GM18909 (cell line): Measurements from ENCODE around the gene ACP5.

Experiments used
- ATAC-seq: cut with Tn5 transposase; IDR thresholded peaks from one replicate; pipeline ENCODE4 v1.9.1; 2021; ENCODE audit warnings: mild to moderate bottlenecking; ENCODE audit not compliant: unreplicated experiment, poor library complexity

ACP5 gene

GRCh38 chr19:11550265-11550664 is 27.2 kb downstream of the ACP5 start:
- no peak for ATAC-seq

DNA sequence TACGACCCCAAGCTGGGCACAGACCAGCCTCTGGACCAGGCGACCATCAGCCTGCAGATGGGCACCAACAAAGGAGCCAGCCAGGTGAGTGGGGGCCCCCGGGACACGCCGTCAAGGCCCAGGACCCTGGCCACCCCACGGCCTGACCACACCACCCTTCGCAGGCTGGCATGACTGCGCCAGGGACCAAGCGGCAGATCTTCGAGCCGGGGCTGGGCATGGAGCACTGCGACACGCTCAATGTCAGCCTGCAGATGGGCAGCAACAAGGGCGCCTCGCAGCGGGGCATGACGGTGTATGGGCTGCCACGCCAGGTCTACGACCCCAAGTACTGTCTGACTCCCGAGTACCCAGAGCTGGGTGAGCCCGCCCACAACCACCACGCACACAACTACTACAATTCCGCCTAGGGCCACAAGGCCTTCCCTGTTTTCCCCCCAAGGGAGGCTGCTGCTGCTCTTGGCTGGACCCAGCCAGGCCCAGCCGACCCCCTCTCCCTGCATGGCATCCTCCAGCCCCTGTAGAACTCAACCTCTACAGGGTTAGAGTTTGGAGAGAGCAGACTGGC is 28.0 kb downstream of the ACP5 start:
- ATAC-seq, result no peak

- no peak for ATAC-seq
Observed at GRCh38 chr19:11547929-11548700, 29.3 kb downstream of the ACP5 start.

DNA sequence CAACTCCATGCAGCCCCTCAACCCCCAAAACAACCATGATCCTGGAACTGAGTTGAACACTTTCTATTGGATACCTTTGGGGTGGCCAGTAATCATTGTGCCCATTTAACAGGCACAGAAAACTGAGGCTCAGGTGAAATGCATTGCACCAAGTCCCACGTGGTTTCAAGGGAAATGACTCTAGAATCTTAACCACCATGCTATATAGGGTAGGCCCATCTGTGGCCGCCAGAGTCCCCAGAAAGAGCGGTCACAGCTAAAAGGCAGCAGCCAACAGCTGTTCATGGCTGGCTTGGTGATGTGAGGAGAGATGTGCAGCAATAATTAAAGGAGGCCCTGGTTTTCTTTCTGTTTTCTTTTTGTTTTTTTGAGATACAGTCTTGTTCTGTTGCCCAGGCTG is 36.2 kb downstream of the ACP5 start:
- ATAC-seq, result no peak

DNA sequence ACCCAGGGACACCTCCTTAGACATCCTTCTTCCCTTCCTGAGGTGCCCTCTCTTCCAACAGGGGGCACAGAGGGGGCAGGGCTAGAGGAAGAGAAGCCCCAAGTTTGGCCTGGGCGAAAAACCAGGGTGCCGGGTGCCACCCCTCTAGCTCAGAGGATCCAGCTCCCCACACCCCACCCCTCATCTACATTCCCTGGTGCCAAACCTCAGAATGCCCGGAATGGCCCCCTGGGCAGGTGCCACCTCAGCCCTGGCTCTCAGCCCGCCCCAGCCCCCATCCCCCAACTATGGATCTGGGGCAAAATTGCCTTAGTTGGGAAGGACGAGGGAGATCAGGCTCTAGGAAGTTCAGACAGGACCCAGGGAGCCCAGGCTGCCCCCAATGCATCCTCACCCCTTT is 36.8 kb downstream of the ACP5 start:
- ATAC-seq, result no peak

DNA sequence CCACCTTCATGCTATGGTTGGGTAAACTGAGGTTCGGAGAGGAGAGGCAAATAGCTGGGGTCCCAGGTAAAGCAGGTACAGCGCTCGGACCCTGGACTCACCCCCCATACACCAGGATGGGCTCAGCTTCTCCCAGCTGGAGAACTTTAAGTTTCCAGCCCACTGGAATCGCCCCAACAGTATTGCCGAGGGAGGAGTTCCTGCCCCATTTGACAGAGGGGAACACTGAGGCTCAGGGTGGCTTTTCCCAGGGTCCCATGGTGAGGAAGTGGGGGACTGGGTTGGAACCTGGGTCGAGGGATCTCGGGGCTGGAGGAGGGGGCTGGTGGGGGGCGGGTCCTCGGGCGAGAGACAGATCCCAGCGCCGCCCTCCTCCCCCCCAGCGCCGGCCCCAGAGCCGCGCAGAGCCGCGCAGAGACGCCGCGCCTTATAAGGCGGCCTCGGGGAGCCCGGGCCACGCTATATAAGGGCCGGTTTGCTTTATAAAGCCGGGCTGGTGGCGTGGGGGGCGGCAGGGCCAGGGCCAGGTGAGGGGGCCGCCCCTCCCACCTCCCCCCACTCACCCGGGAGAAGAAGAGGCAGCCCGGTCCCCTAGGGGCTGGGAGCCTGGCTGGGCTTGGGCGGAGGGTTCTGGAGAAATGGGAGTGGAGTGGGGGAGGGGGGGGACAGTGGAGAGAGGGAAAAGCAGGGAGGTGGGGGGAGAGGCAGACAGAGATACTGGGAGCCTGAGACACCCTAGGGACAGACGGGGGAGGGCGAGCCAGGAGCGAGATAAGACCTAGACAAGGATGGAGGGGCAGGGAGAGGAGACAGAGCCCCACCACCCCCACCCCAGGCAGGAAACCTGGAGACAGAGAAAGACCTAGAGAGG is 37.7 kb downstream of the ACP5 start:
- ATAC-seq, result no peak

GRCh38 chr19:11538232-11539036 is 39.0 kb downstream of the ACP5 start, which contains the start of gene CNN1:
Gene CNN1, plus strand, starts transcription at chr19:11538851. Its CDS starts 77 bp downstream, at chr19:11538928.
- ATAC-seq, result no peak

- ATAC-seq, result peak; percentile 42
Observed at GRCh38 chr19:11535792-11536595, 41.5 kb downstream of the ACP5 start.

DNA sequence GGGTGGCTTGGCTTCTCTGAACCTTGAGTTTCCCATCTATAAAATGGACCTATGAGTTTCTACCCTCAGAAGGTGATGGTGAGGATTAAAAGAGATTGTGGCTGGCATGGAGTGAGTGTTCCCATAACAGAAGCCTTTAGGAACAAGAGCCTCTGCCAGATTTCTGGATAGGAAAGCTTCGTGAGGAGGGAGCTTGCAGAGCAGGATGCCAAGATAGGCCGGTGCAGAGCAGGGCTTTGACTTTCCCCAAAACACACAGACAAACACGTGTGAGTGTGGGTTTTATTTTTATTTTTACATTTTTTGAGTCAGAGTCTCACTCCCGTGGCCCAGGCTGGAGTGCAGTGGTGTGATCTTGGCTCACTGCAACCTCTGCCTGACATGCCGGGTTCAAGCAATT is 42.5 kb downstream of the ACP5 start:
- no peak for ATAC-seq

DNA sequence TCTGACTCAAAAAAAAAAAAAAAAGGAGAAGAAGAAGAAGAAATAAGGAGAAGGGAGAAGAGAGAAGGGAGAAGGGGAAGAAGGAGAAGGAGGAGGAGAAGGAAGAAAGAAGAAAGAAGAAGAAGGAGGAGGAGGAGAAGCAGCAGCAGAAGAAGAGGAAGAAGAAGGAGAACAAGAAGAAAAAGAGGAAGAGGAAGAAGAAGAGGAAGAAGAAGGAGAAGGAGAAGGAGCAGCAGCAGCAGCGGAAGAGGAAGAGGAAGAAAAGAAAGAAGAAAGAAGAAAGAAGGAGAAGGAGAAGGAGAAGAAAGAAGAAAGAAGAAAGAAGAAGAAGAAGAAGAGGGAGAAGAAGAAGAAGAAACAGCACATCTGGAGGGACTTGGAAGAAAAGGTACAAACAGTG is 42.9 kb downstream of the ACP5 start:
- ATAC-seq, result no peak

- ATAC-seq, result no peak
Observed at GRCh38 chr19:11530432-11530831, 47.0 kb downstream of the ACP5 start.

GRCh38 chr19:11528551-11529341 is 48.7 kb downstream of the ACP5 start, which contains the start of gene ECSIT:
Gene ECSIT, minus strand, starts transcription at chr19:11529134. Its CDS starts 9,964 bp downstream, at chr19:11519170.
- ATAC-seq, result peak; percentile 95
